Right lobe of liver (tissue), 6 donors: ENCODE data around the gene MRFAP1L1. TPM values are rescaled to one million over a fixed set of nuclear protein-coding genes. Genes with fewer than 3 reads are reported as not detected.
A peak's percentile ranks its signal among the peaks of the same experiment; 100 is the strongest.

ENCODE experiments used
- ATAC-seq, 4 donors: fragments of 200-7000 bp; cut with Tn5 transposase; one replicate each; pipeline ENCODE4 v1.9.1; 2020; ENCODE audit warnings: mild to moderate bottlenecking in 4 of 4, moderate library complexity in 4 of 4
- DNase-seq, 3 donors: peaks; one replicate each; pipeline ENCODE4 v3.0.0-alpha.2; 2020
- H3K27ac ChIP-seq, 3 donors: fragments of 200-600 bp; one replicate each; pipeline ENCODE4 v1.8.0; 2022
- H3K27me3 ChIP-seq, 2 donors: fragments of 200-600 bp; one replicate each; pipeline ENCODE4 v1.8.0; 2022
- H3K36me3 ChIP-seq, 4 donors: fragments of 200-600 bp; sonication (generic) in 1 of 4; one replicate each; pipeline versions ENCODE4 v1.5.1 to v1.8.0; 2017 to 2022; ENCODE audit warnings: control low read depth in 1 of 4
- H3K4me1 ChIP-seq, 4 donors: fragments of 200-600 bp; sonication (generic) in 1 of 4; one replicate each; pipeline versions ENCODE4 v1.5.1 to v1.8.0; 2017 to 2022; ENCODE audit warnings: control low read depth in 1 of 4
- H3K4me3 ChIP-seq, 3 donors: fragments of 200-600 bp; one replicate each; pipeline ENCODE4 v1.8.0; 2022
- H3K9me3 ChIP-seq, 4 donors: fragments of 200-600 bp; sonication (generic) in 1 of 4; one replicate each; pipeline versions ENCODE4 v1.5.1 to v1.8.0; 2017 to 2022; ENCODE audit warnings: control low read depth in 1 of 4
- POLR2A ChIP-seq: fragments of 450-650 bp; IDR thresholded peaks from one replicate; pipeline ENCODE4 v1.6.1; 2017; ENCODE audit warnings: antibody characterized with exemption, mild to moderate bottlenecking
- WGBS: methylation state at CpG from one replicate; pipeline ENCODE4 v1.1.6; 2018; ENCODE audit warnings: low coverage, low lambda C conversion rate; ENCODE audit not compliant: insufficient coverage; ENCODE audit errors: missing lambda C conversion rate; 5-methylcytosine and 5-hydroxymethylcytosine counted together
- intact Hi-C, 2 donors: fragments of 100-400 bp; cut with DNase I; formaldehyde crosslinking; loops; one replicate each; pipeline versions ENCODE4 v1.11.2 to v1.14.1; 2022
- total RNA-seq, 6 experiments: library from RNA; depleted of rRNA in 2 of 6; stranded (reverse); fragments of >200 nt in 2 of 6; fragmentation: NEBNext Ultra II Directional in 3 of 6; extraction: Animal tissue kit (Norgen Biotek cat#: 25700) in 3 of 6; gene quantifications; one replicate each; pipeline versions ENCODE4 v1.1.0 to v1.2.4, GENCODE V29; 2016 to 2023
- TF ChIP-seq, protein P1 (sequence below), 4 donors: fragments of 200-600 bp in 3 of 4; fragments of 450-650 bp in 1 of 4; IDR thresholded peaks; one replicate each; pipeline versions ENCODE4 v1.5.1 to v1.8.0; 2016 to 2022; ENCODE audit warnings: antibody characterized with exemption in 4 of 4, mild to moderate bottlenecking in 2 of 4
- donor health status: DM: no; HTN: yes; CAD: no.
- donor health status: DM: no; HTN: no; CAD: no.
- donor health status: DM: no; HTN: no; CAD: no.
- donor health status: DM: no; HTN: yes; CAD: no.
- donor health status: DM: no; HTN: yes; CAD: no.

MRFAP1L1 gene
- total RNA-seq, 6 experiments from 2014 or later, result 18.9 to 30.7 (median 28.4) TPM

DNA sequence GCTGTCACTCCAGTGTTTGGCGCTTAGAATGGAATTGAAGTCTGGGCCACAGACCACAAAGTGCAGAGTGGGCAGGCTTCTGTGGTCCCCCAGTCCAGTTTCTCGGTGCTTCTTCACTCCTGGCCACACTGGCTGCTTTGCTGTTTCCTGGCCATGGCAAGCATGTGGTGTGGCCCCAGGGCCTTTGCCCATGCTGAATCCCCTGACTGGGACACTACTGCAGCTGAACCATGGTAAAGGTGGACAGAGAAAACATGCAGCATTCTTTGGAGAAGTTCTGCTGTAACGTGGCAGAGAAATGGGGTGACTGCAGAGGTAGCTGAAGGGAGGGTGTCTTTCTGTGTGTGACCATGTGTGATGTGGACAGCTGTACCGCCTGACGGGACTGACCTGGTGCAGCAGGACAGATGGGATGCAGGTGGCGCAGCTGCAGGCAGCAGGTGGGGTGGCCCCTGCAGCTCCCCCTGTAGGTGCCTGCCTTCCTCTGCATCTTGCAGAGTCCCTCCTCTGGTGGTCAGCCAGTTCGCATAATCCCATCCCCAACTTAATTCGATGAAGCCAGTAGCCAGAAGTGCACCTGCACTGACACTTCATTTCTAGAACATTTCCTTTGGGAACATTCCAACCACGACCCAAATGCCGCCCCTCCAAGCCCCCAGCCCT lies 29.2 kb downstream of the MRFAP1L1 start:
- TF ChIP-seq POLR2A, result no peak
- TF ChIP-seq, protein P1, sequence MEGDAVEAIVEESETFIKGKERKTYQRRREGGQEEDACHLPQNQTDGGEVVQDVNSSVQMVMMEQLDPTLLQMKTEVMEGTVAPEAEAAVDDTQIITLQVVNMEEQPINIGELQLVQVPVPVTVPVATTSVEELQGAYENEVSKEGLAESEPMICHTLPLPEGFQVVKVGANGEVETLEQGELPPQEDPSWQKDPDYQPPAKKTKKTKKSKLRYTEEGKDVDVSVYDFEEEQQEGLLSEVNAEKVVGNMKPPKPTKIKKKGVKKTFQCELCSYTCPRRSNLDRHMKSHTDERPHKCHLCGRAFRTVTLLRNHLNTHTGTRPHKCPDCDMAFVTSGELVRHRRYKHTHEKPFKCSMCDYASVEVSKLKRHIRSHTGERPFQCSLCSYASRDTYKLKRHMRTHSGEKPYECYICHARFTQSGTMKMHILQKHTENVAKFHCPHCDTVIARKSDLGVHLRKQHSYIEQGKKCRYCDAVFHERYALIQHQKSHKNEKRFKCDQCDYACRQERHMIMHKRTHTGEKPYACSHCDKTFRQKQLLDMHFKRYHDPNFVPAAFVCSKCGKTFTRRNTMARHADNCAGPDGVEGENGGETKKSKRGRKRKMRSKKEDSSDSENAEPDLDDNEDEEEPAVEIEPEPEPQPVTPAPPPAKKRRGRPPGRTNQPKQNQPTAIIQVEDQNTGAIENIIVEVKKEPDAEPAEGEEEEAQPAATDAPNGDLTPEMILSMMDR (IDR thresholded peaks at IDR 0.05), result no peak
- no peak for ATAC-seq
- Histone ChIP-seq H3K27me3 (no peaks in the 10 kb centered on the region), H3K4me3 (no peak overlapping the region), H3K9me3 (no peaks in the 10 kb centered on the region), H3K36me3 (peaks cover 0 to 1% (median 0%) of the 10 kb centered on the region in 4 donors), H3K27ac (no peak overlapping the region), H3K4me1 (peaks cover 0 to 17% (median 8%) of the 10 kb centered on the region in 4 donors)
- intact Hi-C loops, result no loop called here
- no peak for DNase-seq
- 87% methylated on average over 3 of the region's 10 CpGs for WGBS

- peaks cover 0 to 27% (median 11%) of the 10 kb centered on the region in 4 donors for H3K4me1 ChIP-seq
- TF ChIP-seq, protein P1 (IDR thresholded peaks at IDR 0.05), result no peak
- no peak for TF ChIP-seq POLR2A
- no peaks in the 10 kb centered on the region for H3K27me3 ChIP-seq
- DNase-seq (no peak), ATAC-seq (no peak)
- no peaks in the 10 kb centered on the region for H3K9me3 ChIP-seq
- WGBS, result 87% methylated on average over 16 of the region's 21 CpGs
- H3K27ac ChIP-seq, result no peak overlapping the region
- H3K4me3 ChIP-seq, result no peak overlapping the region
- intact Hi-C loops, result no loop called here
- peaks cover 0 to 3% (median 0%) of the 10 kb centered on the region in 4 donors for H3K36me3 ChIP-seq
Measured at GRCh38 chr4:6676722-6677558, 32.7 kb downstream of the MRFAP1L1 start.

DNA sequence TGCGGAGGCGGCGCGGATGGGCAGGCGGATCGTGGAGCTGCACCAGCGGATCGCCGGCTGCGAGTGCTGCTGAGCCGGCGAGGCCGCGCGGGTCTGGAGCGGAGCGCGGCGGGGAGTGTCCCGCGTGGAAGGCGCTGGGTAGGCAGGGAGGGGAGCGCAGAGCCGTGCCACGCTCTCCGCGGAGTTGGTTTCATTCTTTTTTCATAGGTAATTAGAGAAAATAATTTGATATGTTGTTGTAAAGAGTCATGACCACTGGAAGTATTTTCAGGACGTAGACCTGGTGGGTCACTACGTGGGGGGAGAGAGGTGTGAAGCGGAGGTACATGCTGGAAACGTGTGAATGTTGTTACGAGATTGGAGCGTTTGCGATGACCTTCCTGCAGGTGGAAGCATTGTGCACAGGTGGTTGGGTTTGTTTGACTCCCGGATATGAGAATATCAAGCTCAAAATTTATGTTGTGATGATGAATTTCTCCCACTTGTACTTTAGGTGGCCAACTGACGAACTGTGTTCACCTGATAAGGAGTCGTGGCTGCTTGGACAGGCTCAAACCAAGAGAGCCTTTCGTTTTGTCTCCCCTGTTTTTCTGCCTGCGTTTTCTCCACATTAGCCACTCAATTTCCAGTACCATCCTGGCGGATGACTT lies 35.0 kb downstream of the MRFAP1L1 start:
- Histone ChIP-seq H3K27ac (peak overlapping the region; percentile 74 to 91 (median 76)), H3K9me3 (no peaks in the 10 kb centered on the region), H3K36me3 (peaks cover 0 to 3% (median 0%) of the 10 kb centered on the region in 4 donors), H3K27me3 (no peaks in the 10 kb centered on the region), H3K4me3 (peak overlapping the region; percentile 45 to 64 (median 64)), H3K4me1 (peaks cover 0 to 27% (median 11%) of the 10 kb centered on the region in 4 donors)
- intact Hi-C loops, result no loop called here
- WGBS, result 5% methylated on average over 27 of the region's 40 CpGs
- no peak for TF ChIP-seq POLR2A
- TF ChIP-seq, protein P1 (IDR thresholded peaks at IDR 0.05), result peak; percentile 42 to 56 (median 50)
- peak; percentile 36 to 67 (median 57) for ATAC-seq
- no peak for DNase-seq

DNA sequence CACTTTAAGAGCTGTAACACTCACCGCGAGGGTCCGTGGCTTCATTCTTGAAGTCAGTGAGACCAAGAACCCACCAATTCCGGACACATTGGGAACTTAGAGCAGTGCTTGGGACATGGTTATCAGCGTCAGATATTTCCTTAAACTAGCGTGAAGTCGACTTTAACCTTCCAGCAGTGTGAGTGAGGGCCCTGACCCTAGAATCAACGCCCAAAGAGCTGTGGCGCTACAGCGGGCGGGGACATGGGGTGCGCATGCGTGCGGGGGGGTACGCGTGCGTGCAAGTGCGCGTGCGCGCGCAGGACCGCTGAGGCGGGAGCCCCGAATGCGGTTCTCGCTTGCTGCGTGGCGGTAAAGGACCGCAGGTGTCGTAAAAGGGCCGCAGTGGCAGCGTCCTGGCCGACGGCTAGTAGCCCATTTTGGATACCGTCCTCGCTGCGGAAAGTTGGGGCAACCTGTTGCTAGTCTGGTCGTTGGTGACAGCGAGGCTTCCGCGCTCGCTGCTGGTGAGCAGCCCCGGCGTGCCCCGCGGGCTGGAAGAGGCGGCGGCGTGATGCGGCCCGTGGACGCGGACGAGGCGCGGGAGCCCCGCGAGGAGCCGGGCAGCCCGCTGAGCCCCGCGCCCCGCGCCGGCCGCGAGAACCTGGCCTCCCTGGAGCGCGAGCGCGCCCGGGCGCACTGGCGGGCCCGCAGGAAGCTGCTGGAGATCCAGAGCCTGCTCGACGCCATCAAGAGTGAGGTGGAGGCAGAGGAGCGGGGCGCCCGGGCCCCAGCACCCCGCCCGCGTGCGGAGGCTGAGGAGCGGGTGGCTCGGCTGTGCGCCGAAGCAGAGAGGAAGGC lies 35.8 kb downstream of the MRFAP1L1 start:
- Histone ChIP-seq H3K27me3 (no peaks in the 10 kb centered on the region), H3K36me3 (peaks cover 0 to 3% (median 0%) of the 10 kb centered on the region in 4 donors), H3K9me3 (no peaks in the 10 kb centered on the region), H3K4me1 (peaks cover 0 to 27% (median 11%) of the 10 kb centered on the region in 4 donors), H3K4me3 (peak overlapping the region; percentile 45 to 64 (median 64)), H3K27ac (peak overlapping the region; percentile 74 to 91 (median 76))
- WGBS, result 2% methylated on average over 26 of the region's 89 CpGs
- peak; percentile 50 for TF ChIP-seq POLR2A
- TF ChIP-seq, protein P1 (IDR thresholded peaks at IDR 0.05), result no peak
- ATAC-seq (peak; percentile 86 to 88 (median 87)), DNase-seq (peak; percentile 93 to 96 (median 96))
- intact Hi-C loops, result no loop called here
